Kidney (tissue), 14 donors: ENCODE measurements around the gene ABL2. TPM values are rescaled to one million over a fixed set of nuclear protein-coding genes. Genes with fewer than 3 reads are reported as not detected.

Source experiments
- DNase-seq, 5 donors: peaks; one replicate each; pipeline ENCODE4 v3.0.0-alpha.2; 2013 to 2020
- FAIRE-seq: peaks from 2 replicates; lab custom pipeline; 2012; peaks lifted over from hg19 to GRCh38; lab: Jason Lieb, UNC
- H3K27ac ChIP-seq, 2 donors: one replicate each; pipeline ENCODE4 v1.7.0; 2013; ENCODE audit warnings: low read depth in 2 of 2, low read length in 2 of 2, inconsistent platforms in 1 of 2
- H3K27me3 ChIP-seq: one replicate; pipeline ENCODE4 v1.7.1; 2013; ENCODE audit warnings: low read length, inconsistent platforms; ENCODE audit not compliant: control insufficient read depth, insufficient read depth
- H3K36me3 ChIP-seq, 3 donors: one replicate each; pipeline versions ENCODE4 v1.7.0 to v1.7.1; 2013; ENCODE audit warnings: low read length in 3 of 3, control low read depth in 1 of 3, inconsistent platforms in 1 of 3; ENCODE audit not compliant: insufficient read depth in 3 of 3, control insufficient read depth in 2 of 3
- H3K4me1 ChIP-seq, 3 donors: one replicate each; pipeline versions ENCODE4 v1.7.0 to v1.7.1; 2013; ENCODE audit warnings: low read length in 3 of 3, inconsistent platforms in 1 of 3, low read depth in 1 of 3; ENCODE audit not compliant: control insufficient read depth in 2 of 3, insufficient read depth in 2 of 3
- H3K4me3 ChIP-seq, 3 donors: one replicate each; pipeline versions ENCODE4 v1.7.0 to v1.8.1; 2013; ENCODE audit warnings: low read length in 3 of 3, control low read depth in 1 of 3, inconsistent platforms in 1 of 3
- H3K9ac ChIP-seq, 3 donors: one replicate each; pipeline versions ENCODE4 v1.7.0 to v1.7.1; 2013; ENCODE audit warnings: low read length in 3 of 3, control low read depth in 1 of 3, inconsistent platforms in 1 of 3
- H3K9me3 ChIP-seq, 3 donors: one replicate each; pipeline versions ENCODE4 v1.7.0 to v1.7.1; 2013; ENCODE audit warnings: low read length in 3 of 3, control low read depth in 1 of 3, inconsistent platforms in 1 of 3; ENCODE audit not compliant: control insufficient read depth in 2 of 3, insufficient read depth in 1 of 3
- CTCF ChIP-seq: IDR thresholded peaks from 3 replicates; pipeline ENCODE4 v1.5.1; 2012; ENCODE audit warnings: mild to moderate bottlenecking, moderate library complexity, borderline replicate concordance; ENCODE audit not compliant: insufficient read depth; ENCODE audit errors: extremely low read depth
- intact Hi-C: fragments of 100-400 bp; cut with DNase I; formaldehyde crosslinking; loops from one replicate; pipeline ENCODE4 v1.11.1; 2022
- polyA plus RNA-seq: library from polyadenylated mRNA; stranded (reverse); fragments of 350-450 nt; fragmentation: Illumina TruSeq; extraction: RNeasy Lipid Tissue Mini Kit (QIAGEN cat#74804); gene quantifications from one replicate; pipeline ENCODE4 v1.2.3, GENCODE V29; 2014; ENCODE audit warnings: low read depth, low replicate concordance; ENCODE audit not compliant: insufficient read depth
- total RNA-seq: library from RNA; stranded (reverse); fragmentation: NEBNext Ultra II Directional; extraction: Animal tissue kit (Norgen Biotek cat#: 25700); gene quantifications from one replicate; pipeline ENCODE4 v1.2.1, GENCODE V29; 2021
- donor health status: control.
- donor health status: control.
- donor health status: control.
- donor health status: control.
- donor health status: control.
- donor health status: DM: yes; HTN: yes; CAD: no.
- donor health status: Normal renal cell carcinoma (clear cell type).

The ABL2 gene
- total and polyA plus RNA-seq, 2 donors from 2014 or later: 1.6 to 29.6 TPM

GRCh38 chr1:179145521-179145920 lies 84.0 kb downstream of the ABL2 start:
- no peaks in the 10 kb centered on the region for H3K9me3 ChIP-seq
- DNase-seq (no peak), FAIRE-seq (no peak)
- no peak overlapping the region for H3K4me3 ChIP-seq
- no peak overlapping the region for H3K9ac ChIP-seq
- H3K36me3 ChIP-seq: no peaks in the 10 kb centered on the region
- intact Hi-C loops: no loop called here
- H3K27ac ChIP-seq: no peak overlapping the region
- H3K4me1 ChIP-seq: no peaks in the 10 kb centered on the region
- TF ChIP-seq CTCF: no peak
- H3K27me3 ChIP-seq: no peaks in the 10 kb centered on the region

GRCh38 chr1:179144626-179145025 lies 84.9 kb downstream of the ABL2 start:
- Histone ChIP-seq H3K27ac (no peak overlapping the region), H3K9me3 (no peaks in the 10 kb centered on the region), H3K27me3 (no peaks in the 10 kb centered on the region), H3K9ac (no peak overlapping the region), H3K4me3 (no peak overlapping the region), H3K36me3 (no peaks in the 10 kb centered on the region), H3K4me1 (no peaks in the 10 kb centered on the region)
- no peak for FAIRE-seq
- intact Hi-C loops: no loop called here
- DNase-seq: no peak
- TF ChIP-seq CTCF: no peak

GRCh38 chr1:179143322-179143721 lies 86.2 kb downstream of the ABL2 start:
- intact Hi-C loops: no loop called here
- no peak for DNase-seq
- H3K9ac ChIP-seq: no peak overlapping the region
- no peaks in the 10 kb centered on the region for H3K9me3 ChIP-seq
- H3K4me1 ChIP-seq: no peaks in the 10 kb centered on the region
- H3K36me3 ChIP-seq: no peaks in the 10 kb centered on the region
- FAIRE-seq: no peak
- H3K27ac ChIP-seq: no peak overlapping the region
- TF ChIP-seq CTCF: no peak
- H3K27me3 ChIP-seq: no peaks in the 10 kb centered on the region
- no peak overlapping the region for H3K4me3 ChIP-seq

- TF ChIP-seq CTCF: no peak
- no peaks in the 10 kb centered on the region for H3K4me1 ChIP-seq
- H3K27me3 ChIP-seq: no peaks in the 10 kb centered on the region
- H3K4me3 ChIP-seq: no peak overlapping the region
- H3K9me3 ChIP-seq: no peaks in the 10 kb centered on the region
- no peak for DNase-seq
- no peaks in the 10 kb centered on the region for H3K36me3 ChIP-seq
- no peak overlapping the region for H3K27ac ChIP-seq
- FAIRE-seq: no peak
- intact Hi-C loops: no loop called here
- H3K9ac ChIP-seq: no peak overlapping the region
These were observed 86.6 kb downstream of the ABL2 start for GRCh38 chr1:179142889-179143299.
